HG02571 (cell line): Measurements from ENCODE around the gene BCAS3.

Source experiments
- ATAC-seq: cut with Tn5 transposase; IDR thresholded peaks from one replicate; pipeline ENCODE4 v1.9.1; 2021; ENCODE audit warnings: mild to moderate bottlenecking, moderate library complexity; ENCODE audit not compliant: unreplicated experiment

The BCAS3 gene

GRCh38 chr17:61371606-61372005 lies 694.0 kb downstream of the BCAS3 start:
- ATAC-seq, result no peak

- ATAC-seq, result no peak
Observed at GRCh38 chr17:61372436-61372835, 694.8 kb downstream of the BCAS3 start.

- ATAC-seq, result no peak
Observed at GRCh38 chr17:61376931-61377838, 699.5 kb downstream of the BCAS3 start.

- ATAC-seq, result no peak
Observed at GRCh38 chr17:61378658-61379456, 701.2 kb downstream of the BCAS3 start.

GRCh38 chr17:61379457-61380216 lies 702.0 kb downstream of the BCAS3 start:
- no peak for ATAC-seq

- no peak for ATAC-seq
Observed at GRCh38 chr17:61380217-61380835, 702.7 kb downstream of the BCAS3 start.

- ATAC-seq, result no peak
Observed at GRCh38 chr17:61380836-61381525, 703.3 kb downstream of the BCAS3 start.

- ATAC-seq, result no peak
Observed at GRCh38 chr17:61381537-61381936, 703.9 kb downstream of the BCAS3 start.

GRCh38 chr17:61382796-61383688 lies 705.4 kb downstream of the BCAS3 start:
- no peak for ATAC-seq

- no peak for ATAC-seq
Observed at GRCh38 chr17:61383689-61384201, 706.1 kb downstream of the BCAS3 start.

- ATAC-seq, result no peak
Observed at GRCh38 chr17:61384354-61384691, 706.7 kb downstream of the BCAS3 start.

- no peak for ATAC-seq
Observed at GRCh38 chr17:61384692-61385576, 707.3 kb downstream of the BCAS3 start.

GRCh38 chr17:61385577-61386236 lies 708.1 kb downstream of the BCAS3 start:
- no peak for ATAC-seq

- no peak for ATAC-seq
Observed at GRCh38 chr17:61386251-61386650, 708.6 kb downstream of the BCAS3 start.

GRCh38 chr17:61387011-61387410 lies 709.4 kb downstream of the BCAS3 start:
- no peak for ATAC-seq

- no peak for ATAC-seq
Observed at GRCh38 chr17:61387511-61388305, 710.1 kb downstream of the BCAS3 start.
